ENCODE data around the gene TSPAN16. TPM values are rescaled to one million over a fixed set of nuclear protein-coding genes. Genes with fewer than 3 reads are reported as not detected.
"Not testable (repeated sequence)": the region's sequence is repeated elsewhere in the genome, so short reads cannot be mapped to it uniquely, and the experiment has no call there.

Gene TSPAN16
- total RNA-seq, 1 experiment from 2014 or later = not detected

GRCh38 chr19:11306337-11306736, 10.4 kb downstream of the TSPAN16 start:
- DNase-seq (ENCODE audit: low spot score) = no peak

DNA sequence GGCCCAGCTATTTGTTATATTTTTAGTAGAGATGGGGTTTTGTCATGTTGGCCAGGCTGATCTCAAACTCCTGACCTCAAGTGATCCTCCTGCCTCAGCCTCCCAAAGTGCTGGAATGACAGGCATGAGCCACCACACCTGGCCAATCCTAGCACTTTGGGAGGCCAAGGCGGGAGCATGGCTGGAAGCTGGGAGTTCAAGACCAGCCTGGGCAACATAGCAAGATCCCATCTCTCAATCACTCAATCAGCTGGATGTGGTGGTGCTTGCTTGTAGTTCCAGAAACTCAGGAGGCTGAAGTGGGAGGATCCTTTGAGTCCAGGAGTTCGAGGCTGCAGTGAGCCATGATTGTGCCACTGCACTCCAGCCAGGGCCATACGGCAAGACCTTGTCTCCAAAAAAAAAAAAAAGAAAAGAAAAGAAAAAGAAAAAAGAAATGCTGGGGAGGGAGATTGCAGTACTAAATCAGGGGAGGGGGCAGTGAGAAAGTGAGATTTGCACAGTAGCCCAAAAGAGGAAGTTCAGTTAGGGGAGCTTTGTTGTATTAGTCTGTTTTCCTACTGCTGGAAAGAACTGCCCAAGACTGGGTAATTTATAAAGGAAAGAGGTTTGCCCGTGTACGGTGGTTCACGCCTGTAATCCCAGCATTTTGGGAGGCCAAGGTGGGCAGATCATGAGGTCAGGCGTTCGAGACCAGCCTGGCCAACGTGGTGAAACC, 24.5 kb downstream of the TSPAN16 start:
- DNase-seq (ENCODE audit: low spot score) = not testable (repeated sequence)

- DNase-seq (ENCODE audit: low spot score) = no peak
Observed at GRCh38 chr19:11321191-11322126, 25.5 kb downstream of the TSPAN16 start.

- no peak for DNase-seq (ENCODE audit: low spot score)
Observed at GRCh38 chr19:11322269-11323024, 26.5 kb downstream of the TSPAN16 start.

DNA sequence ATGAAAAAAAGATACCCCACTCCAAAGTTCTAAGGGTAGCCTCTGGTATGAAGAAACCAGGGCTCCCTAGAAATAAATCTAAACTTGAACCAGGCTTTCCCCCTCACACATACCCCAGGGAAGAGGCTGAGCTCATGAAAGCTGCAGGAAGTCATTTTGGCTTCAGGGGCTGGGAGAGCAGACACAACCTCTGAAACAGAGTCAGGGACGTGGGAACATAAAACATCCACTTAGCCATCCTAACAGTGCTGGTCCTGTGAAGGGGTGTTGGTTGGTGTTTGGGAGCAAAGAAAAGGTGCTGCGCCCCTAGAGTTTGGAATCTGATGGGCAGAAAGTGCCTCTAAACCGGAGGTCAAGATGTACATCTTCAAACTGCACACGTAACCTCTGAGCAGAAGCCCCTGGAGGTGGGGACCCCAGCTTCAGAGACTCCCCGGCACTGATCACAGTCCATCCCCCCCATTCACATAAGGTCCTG, 27.7 kb downstream of the TSPAN16 start:
- no peak for DNase-seq (ENCODE audit: low spot score)

DNA sequence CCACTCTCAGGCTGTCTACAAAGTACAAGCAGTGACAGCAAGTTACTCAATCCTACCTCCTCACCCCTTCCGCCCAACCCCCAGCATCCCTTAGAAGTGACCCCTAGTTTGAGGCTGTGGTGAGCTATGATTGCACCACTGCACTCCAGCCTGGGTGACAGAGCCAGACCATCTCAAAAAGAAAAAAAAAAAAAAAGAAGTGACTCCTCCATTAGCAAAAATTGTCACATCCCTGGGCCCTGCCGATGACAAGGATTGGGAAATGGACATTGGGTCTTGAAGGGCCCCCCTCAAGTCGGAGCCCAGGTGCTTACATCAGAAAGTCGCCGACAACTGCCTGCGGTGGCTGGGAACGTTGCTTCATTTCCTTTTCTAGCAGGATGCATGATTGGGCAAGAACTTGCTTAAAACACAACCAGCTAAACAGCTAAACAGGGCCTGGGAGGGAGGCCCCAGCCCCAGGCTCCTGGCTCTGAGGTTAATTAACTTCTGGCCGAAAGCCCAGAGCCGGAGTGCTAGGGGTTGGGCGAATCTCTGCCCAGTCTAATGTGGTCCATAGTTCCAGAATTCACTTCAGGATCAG, 28.2 kb downstream of the TSPAN16 start:
- peak; percentile 65 for DNase-seq (ENCODE audit: low spot score)

DNA sequence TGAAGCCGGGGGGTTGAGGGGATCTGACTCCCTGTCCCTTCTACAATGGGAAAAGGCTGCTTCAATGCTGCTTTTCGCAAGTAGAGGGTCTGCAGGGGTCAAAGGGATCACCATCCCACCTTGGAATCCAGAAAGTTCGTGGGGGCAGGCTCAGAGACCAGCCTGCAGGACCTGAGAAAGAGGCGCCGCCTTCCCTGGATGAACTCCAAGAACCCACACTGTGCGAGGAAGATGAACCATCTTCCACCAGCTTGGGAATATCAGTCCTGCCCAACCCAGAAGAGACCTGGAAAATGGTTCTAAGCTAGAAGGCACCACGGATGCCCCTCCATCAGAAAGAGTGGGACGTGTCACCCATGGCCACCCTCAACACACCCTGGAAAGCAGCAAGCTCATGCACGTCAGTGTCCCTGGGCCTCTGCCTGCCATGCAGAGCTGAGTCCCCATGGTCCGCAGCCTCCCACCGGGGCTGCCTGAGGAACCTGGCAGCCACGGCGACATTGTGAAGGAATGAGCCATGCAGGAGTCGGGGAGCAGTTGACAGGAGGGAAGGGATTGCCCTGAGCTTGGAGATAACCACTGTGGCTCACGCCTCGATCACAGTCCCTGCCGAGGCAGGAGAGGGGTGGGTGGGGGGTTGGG, 28.9 kb downstream of the TSPAN16 start:
- no peak for DNase-seq (ENCODE audit: low spot score)

DNA sequence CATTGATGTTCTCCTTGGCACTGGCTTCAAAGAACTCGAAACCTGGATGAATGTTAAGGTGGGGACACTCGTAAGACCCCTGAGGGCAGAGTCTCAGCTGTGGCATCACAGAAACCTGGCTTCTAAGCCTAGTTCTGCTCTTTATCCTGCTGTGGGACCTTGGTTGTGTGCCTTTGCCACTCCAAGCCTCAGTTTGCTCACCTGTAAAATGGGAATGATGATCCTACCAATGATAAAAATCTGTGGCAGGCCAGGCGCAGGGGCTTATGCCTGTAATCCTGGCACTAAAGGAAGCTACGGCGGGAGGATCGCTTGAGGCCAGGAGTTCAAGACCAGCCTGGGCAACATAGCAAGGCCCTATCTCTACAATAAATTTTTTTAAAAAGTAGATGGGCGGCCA, 29.6 kb downstream of the TSPAN16 start:
- DNase-seq (ENCODE audit: low spot score) = no peak

- DNase-seq (ENCODE audit: low spot score) = no peak
Observed at GRCh38 chr19:11330127-11330526, 34.2 kb downstream of the TSPAN16 start.

DNA sequence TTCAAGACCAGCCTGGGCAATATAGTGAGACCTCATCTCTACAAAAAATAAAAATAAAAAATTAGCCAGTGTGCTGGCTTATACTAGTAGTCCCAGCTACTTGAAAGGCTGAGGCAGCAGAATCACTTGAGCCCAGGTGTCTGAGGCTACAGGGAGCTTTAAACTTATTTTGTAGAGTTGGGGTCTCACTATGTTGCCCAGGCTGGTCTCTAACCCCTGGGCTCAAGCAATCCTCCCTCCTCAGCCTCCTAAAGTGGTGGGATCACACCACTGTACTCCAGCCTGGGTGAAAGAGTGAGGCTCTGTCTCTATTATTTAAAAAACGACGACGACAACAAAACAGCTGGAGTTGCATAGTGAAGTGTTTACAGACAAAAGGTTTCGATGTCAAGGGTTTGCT, 35.5 kb downstream of the TSPAN16 start:
- DNase-seq (ENCODE audit: low spot score) = no peak

DNA sequence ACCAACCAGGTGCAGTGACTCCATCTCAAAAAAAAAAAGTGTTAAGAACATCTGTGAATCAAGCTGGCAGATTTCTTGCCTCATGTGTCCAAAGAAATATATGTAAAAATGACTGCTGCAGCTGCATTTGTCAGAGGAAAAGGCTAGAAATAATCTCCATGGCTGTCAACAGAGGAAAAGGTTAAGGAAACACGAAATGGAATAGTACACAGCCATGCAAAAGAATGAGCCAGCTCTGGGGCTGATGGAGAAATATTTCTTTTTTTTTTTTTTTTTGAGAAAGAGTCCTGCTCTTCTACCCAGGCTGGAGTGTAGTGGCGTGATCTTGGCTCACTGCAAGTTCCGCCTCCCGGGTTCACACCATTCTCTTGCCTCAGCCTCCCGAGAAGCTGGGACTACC, 36.9 kb downstream of the TSPAN16 start:
- DNase-seq (ENCODE audit: low spot score) = no peak

DNA sequence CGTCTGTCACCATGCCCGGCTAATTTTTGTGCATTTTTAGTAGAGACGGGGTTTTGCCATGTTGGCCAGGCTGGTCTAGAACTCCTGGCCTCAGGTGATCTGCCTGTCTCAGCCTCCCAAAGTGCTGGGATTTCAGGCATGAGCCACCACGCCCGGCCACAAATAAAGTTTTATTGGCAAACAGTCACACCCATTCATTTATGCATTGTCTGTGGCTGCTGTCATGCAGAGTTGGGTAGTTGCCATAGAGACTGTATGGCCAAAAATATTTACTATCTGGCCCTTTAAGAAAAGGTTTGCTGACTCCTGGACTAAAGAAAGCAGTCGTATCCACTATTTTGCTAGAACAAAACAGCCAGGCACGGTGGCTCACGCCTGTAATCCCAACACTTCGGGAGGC, 37.9 kb downstream of the TSPAN16 start:
- DNase-seq (ENCODE audit: low spot score) = peak; percentile 15

- DNase-seq (ENCODE audit: low spot score) = no peak
Observed at GRCh38 chr19:11335449-11336146, 39.6 kb downstream of the TSPAN16 start.

DNA sequence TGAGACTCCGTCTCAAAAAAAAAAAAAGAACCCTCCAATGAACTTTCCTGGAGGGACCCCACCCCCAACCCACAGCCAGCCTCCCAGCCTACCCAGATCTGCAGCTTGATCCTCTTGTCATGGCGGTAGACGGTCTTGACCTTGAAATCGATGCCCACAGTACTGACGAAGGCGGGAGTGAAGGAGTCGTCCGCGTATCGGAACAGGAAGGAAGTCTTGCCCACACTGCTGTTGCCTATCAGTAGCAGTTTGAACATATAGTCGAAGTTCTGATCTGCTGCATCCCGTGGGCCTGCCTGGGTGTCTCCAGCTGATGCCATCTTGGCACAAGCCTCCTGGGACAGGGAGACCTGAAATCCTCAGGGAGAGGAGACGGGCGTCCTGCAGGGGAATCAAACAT, 41.1 kb downstream of the TSPAN16 start:
- DNase-seq (ENCODE audit: low spot score) = no peak

DNA sequence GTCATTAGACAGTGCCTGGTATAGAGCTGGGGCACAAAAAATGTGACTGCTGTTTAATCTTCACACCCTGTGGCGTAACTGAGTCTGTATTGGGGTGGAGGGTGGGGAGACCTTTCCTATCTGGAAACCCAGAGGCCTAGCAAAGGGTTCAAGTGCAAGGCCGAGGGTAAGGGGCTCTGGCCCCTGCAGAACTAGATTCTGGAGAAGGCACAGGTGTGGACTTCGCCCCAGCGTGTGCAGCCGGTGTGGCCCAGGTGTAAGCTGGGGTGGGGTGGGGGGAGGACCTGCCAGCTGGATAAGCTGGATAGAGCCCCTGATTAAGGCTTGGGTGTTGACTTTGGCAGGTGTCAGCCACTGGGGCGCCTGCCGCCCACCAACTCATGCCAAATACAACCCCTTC, 42.2 kb downstream of the TSPAN16 start:
- no peak for DNase-seq (ENCODE audit: low spot score)

DNA sequence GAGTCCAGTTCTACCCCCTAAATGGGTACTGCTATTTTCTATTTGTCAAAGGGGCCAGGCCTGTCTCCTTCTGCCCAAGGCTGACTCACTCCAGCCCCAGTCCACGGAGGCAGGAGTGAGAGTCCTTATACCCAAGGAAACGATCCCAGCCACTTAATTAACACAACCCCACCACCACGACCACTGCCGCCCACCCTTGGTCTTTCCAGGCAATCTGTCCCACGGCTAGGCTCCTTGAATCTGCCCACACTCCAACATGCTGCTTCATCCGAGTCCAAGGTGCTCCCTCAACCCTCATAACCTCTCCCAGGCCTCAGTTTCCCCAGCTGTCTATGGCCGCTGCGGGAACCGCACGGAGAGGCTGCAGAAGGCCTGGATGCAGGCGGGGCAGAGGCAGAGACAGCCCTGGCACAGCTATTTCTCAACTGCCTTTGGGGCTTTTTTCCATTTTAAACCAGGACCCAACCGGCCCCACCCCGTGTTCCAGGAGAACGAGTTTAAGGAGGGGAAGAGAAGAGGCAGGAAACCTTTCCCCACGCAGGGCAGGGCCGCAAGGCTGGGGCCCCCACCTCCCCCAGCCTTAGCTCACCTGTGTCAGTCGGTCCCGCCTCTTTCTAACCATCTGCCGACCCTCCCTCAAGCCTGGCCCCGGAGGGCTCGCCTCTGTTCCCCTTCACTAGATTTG, 42.8 kb downstream of the TSPAN16 start:
- DNase-seq (ENCODE audit: low spot score) = peak; percentile 7

DNA sequence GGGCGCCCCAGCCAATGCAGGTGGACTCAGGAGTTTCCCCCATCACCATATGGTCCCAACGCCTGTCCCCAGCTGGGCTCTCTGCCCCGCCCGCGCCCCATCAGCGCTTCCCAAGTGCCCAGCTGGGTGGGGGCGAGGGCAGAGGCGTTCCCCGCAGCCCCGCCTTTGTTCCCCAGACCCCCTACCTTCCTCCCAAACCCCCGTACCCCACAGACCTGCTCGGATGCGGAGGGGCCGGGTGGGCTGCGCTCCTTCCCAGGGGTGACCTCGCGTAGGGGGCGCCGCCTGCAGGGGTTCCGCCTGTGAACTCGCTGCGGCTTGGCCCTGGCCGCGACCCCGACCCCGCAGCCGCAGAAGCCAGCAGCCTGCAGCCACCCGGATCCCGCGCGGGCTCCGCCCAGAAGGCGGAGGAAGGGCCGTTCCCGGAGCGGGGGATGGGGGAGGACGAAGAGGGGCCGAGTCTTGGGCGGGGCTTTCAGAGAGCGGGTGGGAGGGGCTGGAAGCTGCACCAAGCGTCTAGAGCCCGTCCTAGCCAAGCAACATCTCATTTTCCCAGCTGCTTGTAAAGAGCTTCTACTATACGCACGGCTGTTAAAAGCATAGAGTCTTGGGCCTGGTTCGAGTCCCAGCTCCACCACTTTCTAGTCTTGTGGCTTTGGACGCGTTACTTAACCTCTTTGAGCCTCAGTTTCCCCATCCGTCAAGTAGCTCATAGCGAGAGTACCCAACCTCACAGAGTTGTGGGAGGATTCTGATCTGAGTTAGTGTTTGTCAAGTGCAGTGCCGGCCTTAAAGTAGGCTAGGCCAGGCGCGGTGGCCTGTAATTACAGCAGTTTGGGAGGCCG, 43.5 kb downstream of the TSPAN16 start, which contains the start of gene RAB3D:
Gene RAB3D (minus strand): TSS at position 404 of the 845 bp plus-strand sequence. CDS start 2,258 bp downstream, outside the sequence.
- DNase-seq (ENCODE audit: low spot score) = peak; percentile 84

DNA sequence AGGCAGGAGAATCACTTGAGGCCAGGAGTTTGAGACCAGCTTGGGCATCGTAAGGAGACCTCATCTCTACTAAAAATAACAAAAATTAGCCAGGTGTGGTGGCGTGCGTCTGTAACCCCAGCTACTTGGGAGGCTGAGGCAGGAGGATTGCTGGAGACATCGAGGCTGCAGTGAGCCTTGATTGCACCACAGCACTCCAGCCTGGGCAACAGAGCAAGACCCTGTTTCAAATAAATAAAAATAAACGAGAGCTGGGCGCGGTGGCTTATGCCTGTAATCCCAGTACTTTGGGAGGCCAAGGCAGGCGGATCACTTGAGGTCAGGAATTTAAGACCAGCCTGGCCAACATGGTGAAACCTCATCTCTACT, 44.1 kb downstream of the TSPAN16 start:
- not testable (repeated sequence) for DNase-seq (ENCODE audit: low spot score)

DNA sequence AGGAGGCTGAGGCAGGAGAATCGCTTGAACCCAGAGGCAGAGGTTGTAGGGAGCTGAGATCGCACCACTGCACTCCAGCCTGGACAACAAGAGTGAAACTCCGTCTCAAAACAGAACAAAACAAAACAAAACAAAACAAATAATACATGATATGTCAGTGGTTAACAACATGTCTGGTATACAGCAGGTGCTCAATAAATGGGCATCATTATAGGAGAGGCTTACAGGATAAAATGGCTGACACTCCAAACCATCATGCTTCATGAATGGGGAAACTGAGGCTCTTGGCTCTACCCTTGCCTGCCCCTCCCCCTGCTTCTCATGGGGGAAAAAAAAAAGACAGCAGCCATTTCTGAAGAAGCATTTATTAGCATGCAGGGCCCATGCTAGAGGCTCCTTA, 46.5 kb downstream of the TSPAN16 start:
- DNase-seq (ENCODE audit: low spot score) = no peak

Measured in HT-29 (cell line).